ENCODE results near the gene NRTN.

DNA sequence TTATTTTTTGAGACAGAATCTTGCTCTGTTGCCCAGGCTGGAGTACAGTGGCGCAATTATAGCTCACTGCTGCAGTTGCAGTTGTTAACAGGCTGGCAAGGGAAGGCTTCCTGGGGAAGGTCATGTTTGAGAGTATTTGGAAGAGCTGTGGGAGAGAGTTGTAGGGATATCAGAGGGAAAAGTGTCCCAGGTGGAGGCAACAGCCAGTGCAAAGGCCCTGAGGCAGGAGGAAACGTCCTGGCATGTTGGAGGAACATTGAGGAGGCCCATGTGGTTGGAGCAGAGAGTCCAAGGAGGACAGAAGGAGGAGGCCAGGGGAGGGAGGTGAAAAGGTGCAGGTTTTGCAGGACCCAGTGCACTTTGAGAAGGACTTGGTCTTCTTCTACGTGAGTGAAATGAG is 11.7 kb upstream of the NRTN start:
- TF ChIP-seq, protein P1, sequence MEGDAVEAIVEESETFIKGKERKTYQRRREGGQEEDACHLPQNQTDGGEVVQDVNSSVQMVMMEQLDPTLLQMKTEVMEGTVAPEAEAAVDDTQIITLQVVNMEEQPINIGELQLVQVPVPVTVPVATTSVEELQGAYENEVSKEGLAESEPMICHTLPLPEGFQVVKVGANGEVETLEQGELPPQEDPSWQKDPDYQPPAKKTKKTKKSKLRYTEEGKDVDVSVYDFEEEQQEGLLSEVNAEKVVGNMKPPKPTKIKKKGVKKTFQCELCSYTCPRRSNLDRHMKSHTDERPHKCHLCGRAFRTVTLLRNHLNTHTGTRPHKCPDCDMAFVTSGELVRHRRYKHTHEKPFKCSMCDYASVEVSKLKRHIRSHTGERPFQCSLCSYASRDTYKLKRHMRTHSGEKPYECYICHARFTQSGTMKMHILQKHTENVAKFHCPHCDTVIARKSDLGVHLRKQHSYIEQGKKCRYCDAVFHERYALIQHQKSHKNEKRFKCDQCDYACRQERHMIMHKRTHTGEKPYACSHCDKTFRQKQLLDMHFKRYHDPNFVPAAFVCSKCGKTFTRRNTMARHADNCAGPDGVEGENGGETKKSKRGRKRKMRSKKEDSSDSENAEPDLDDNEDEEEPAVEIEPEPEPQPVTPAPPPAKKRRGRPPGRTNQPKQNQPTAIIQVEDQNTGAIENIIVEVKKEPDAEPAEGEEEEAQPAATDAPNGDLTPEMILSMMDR (optimal IDR thresholded peaks at IDR 0.05 in 1 of 3, IDR thresholded peaks at IDR 0.05 in 1 of 3, conservative IDR thresholded peaks at IDR 0.05 in 1 of 3; ENCODE audit: extremely low read depth in 1 of 3, insufficient read depth in 2 of 3, low read length in 3 of 3): no peak
- no peak for TF ChIP-seq EZH2 (IDR thresholded peaks at IDR 0.05; ENCODE audit: low read length)

All from keratinocyte (primary cell).